Measurements from ENCODE around the gene PDE4D.

GRCh38 chr5:59016925-59017324 lies 876.6 kb downstream of the PDE4D start:
- TF ChIP-seq, protein P1, sequence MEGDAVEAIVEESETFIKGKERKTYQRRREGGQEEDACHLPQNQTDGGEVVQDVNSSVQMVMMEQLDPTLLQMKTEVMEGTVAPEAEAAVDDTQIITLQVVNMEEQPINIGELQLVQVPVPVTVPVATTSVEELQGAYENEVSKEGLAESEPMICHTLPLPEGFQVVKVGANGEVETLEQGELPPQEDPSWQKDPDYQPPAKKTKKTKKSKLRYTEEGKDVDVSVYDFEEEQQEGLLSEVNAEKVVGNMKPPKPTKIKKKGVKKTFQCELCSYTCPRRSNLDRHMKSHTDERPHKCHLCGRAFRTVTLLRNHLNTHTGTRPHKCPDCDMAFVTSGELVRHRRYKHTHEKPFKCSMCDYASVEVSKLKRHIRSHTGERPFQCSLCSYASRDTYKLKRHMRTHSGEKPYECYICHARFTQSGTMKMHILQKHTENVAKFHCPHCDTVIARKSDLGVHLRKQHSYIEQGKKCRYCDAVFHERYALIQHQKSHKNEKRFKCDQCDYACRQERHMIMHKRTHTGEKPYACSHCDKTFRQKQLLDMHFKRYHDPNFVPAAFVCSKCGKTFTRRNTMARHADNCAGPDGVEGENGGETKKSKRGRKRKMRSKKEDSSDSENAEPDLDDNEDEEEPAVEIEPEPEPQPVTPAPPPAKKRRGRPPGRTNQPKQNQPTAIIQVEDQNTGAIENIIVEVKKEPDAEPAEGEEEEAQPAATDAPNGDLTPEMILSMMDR (conservative IDR thresholded peaks at IDR 0.05; ENCODE audit: low read depth, low read length), result no peak
- no peak for TF ChIP-seq FOS (IDR thresholded peaks at IDR 0.05; ENCODE audit: low read depth, low read length)
- TF ChIP-seq POLR2A (IDR thresholded peaks at IDR 0.05; ENCODE audit: low read depth, low read length), result no peak
- no peak for TF ChIP-seq RCOR1 (IDR thresholded peaks at IDR 0.05; ENCODE audit: insufficient replicate concordance, low read length)
- no peak for TF ChIP-seq RFX5 (IDR thresholded peaks at IDR 0.05; ENCODE audit: low read depth, low read length)
- TF ChIP-seq MAZ (IDR thresholded peaks at IDR 0.05; ENCODE audit: borderline replicate concordance, low read depth, low read length), result no peak
- TF ChIP-seq CEBPB (IDR thresholded peaks at IDR 0.05; ENCODE audit: low read depth, low read length), result no peak
- TF ChIP-seq USF2 (IDR thresholded peaks at IDR 0.05; ENCODE audit: low read depth, low read length), result no peak
- no peak for TF ChIP-seq MXI1 (IDR thresholded peaks at IDR 0.05; ENCODE audit: borderline replicate concordance, low read depth, low read length)
- TF ChIP-seq ELK1 (IDR thresholded peaks at IDR 0.05; ENCODE audit: borderline replicate concordance, low read depth, low read length), result no peak

Measured in IMR-90 (cell line).